Activated CD4-positive, CD25-positive, alpha-beta regulatory T cell (primary cell): ENCODE data around the gene RARA.

Source experiments
- DNase-seq, 4 experiments: peaks; one replicate each; lab custom pipeline; 2025; lab: John Stamatoyannopoulos, UW

RARA gene

GRCh38 chr17:40309031-40309948 is at the start of gene RARA:
RARA (plus strand) TSS chr17:40309180; CDS start chr17:40331219, 22,039 bp downstream.
- no peak for DNase-seq

- no peak for DNase-seq
Measured at GRCh38 chr17:40259505-40259904, 49.5 kb upstream of the RARA start.

GRCh38 chr17:40260528-40260927 is 48.5 kb upstream of the RARA start:
- no peak for DNase-seq

- DNase-seq: no peak
Measured at GRCh38 chr17:40264458-40265185, 44.4 kb upstream of the RARA start.

- no peak for DNase-seq
Measured at GRCh38 chr17:40265337-40265736, 43.6 kb upstream of the RARA start.

- no peak for DNase-seq
Measured at GRCh38 chr17:40266882-40267281, 42.1 kb upstream of the RARA start.

GRCh38 chr17:40268141-40268712 is 40.8 kb upstream of the RARA start:
- no peak for DNase-seq

- DNase-seq: no peak
Measured at GRCh38 chr17:40278414-40278813, 30.6 kb upstream of the RARA start.

- DNase-seq: no peak
Measured at GRCh38 chr17:40279402-40279801, 29.6 kb upstream of the RARA start.

- no peak for DNase-seq
Measured at GRCh38 chr17:40281663-40282062, 27.3 kb upstream of the RARA start.

- no peak for DNase-seq
Measured at GRCh38 chr17:40283662-40284061, 25.3 kb upstream of the RARA start.

- no peak for DNase-seq
Measured at GRCh38 chr17:40284085-40284713, 24.8 kb upstream of the RARA start.

GRCh38 chr17:40286473-40286872 is 22.5 kb upstream of the RARA start:
- DNase-seq: no peak

- DNase-seq: no peak
Measured at GRCh38 chr17:40287159-40287493, 21.9 kb upstream of the RARA start.

- DNase-seq: peak; percentile 93 to 96 (median 96)
Measured at GRCh38 chr17:40287494-40288369, 21.2 kb upstream of the RARA start, which contains the start of gene CDC6. CDC6 (plus strand) TSS chr17:40287879; CDS start chr17:40289421, 1,542 bp downstream.

- DNase-seq: no peak
Measured at GRCh38 chr17:40290629-40291280, 18.2 kb upstream of the RARA start.

GRCh38 chr17:40291281-40291664 is 17.7 kb upstream of the RARA start:
- no peak for DNase-seq

- no peak for DNase-seq
Measured at GRCh38 chr17:40293363-40293762, 15.6 kb upstream of the RARA start.

- DNase-seq: no peak
Measured at GRCh38 chr17:40295488-40296436, 13.2 kb upstream of the RARA start.

- DNase-seq: no peak
Measured at GRCh38 chr17:40297511-40297910, 11.5 kb upstream of the RARA start.
